Panc1 (cell line): ENCODE measurements around the gene IFITM2. TPM values are rescaled to one million over a fixed set of nuclear protein-coding genes. Genes with fewer than 3 reads are reported as not detected.

ENCODE experiments used
- ATAC-seq: fragments of 200-7000 bp; cut with Tn5 transposase; 2 replicates; pipeline ENCODE4 v1.9.1; 2020; ENCODE audit warnings: mild to moderate bottlenecking, moderate library complexity
- BruUV-seq: library from RNA; stranded (reverse); fragments of 400-500 nt; replicated peaks from 2 replicates; lab custom pipeline; 2021; lab: Mats Ljungman, UMichigan
- CTCF ChIA-PET: fragments of 300-600 bp; sonication (Branson Sonifier 250); formaldehyde crosslinking; loops from one replicate; lab custom pipeline; 2022; ENCODE audit warnings: antibody characterized with exemption; lab: Charles Lee
- POLR2A ChIA-PET: fragments of 300-600 bp; sonication (Branson Sonifier 250); formaldehyde crosslinking; loops from one replicate; lab custom pipeline; 2022; ENCODE audit warnings: antibody characterized with exemption; lab: Charles Lee
- DNase-seq: peaks from one replicate; pipeline ENCODE4 v3.0.0-alpha.2; 2010; ENCODE audit warnings: low read depth, low spot score
- H3K27ac ChIP-seq: 2 replicates; pipeline ENCODE4 v1.5.1; 2011; ENCODE audit warnings: mild to moderate bottlenecking, low read length, inconsistent platforms
- H3K27me3 ChIP-seq: fragments of 200-500 bp; sonication (Bioruptor generic); 2 replicates; pipeline ENCODE4 v1.6.0; 2014; ENCODE audit warnings: low read length, inconsistent platforms; ENCODE audit not compliant: control insufficient read depth, insufficient read depth
- H3K36me3 ChIP-seq: fragments of 200-500 bp; sonication (Bioruptor generic); 2 replicates; pipeline ENCODE4 v1.5.1; 2014; ENCODE audit warnings: inconsistent platforms, mild to moderate bottlenecking, low read length, moderate library complexity; ENCODE audit not compliant: control insufficient read depth, insufficient read depth
- H3K4me1 ChIP-seq: 2 replicates; pipeline ENCODE4 v1.5.1; 2011; ENCODE audit warnings: inconsistent platforms, mild to moderate bottlenecking, low read length, moderate library complexity; ENCODE audit not compliant: control insufficient read depth, insufficient read depth
- H3K4me3 ChIP-seq, 2 experiments: 2 replicates each; pipeline ENCODE4 v1.5.1; 2011 to 2012; ENCODE audit warnings: low read depth in 2 of 2, low read length in 2 of 2, mild to moderate bottlenecking in 2 of 2, inconsistent platforms in 1 of 2, moderate library complexity in 1 of 2
- H3K9me3 ChIP-seq: fragments of 200-500 bp; sonication (Bioruptor generic); 2 replicates; pipeline ENCODE4 v1.5.1; 2014; ENCODE audit warnings: low read depth, mild to moderate bottlenecking, inconsistent platforms, low read length, moderate library complexity; ENCODE audit not compliant: control insufficient read depth, insufficient read depth
- CTCF ChIP-seq: fragments of 450-650 bp; IDR thresholded peaks from 2 replicates; pipeline ENCODE4 v1.5.1; 2017; ENCODE audit warnings: mild to moderate bottlenecking
- POLR2AphosphoS5 ChIP-seq: IDR thresholded peaks from 2 replicates; pipeline ENCODE4 v1.6.1; 2012; ENCODE audit warnings: mild to moderate bottlenecking, low read depth, low read length, moderate library complexity
- REST ChIP-seq, 2 experiments: IDR thresholded peaks; 2 replicates each; pipeline ENCODE4 v1.6.1; 2011 to 2012; ENCODE audit warnings: low read depth in 2 of 2, control low read depth in 1 of 2, low read length in 1 of 2, mild to moderate bottlenecking in 1 of 2, moderate library complexity in 1 of 2; ENCODE audit not compliant: insufficient read depth in 1 of 2
- SIN3A ChIP-seq: IDR thresholded peaks from 2 replicates; pipeline ENCODE4 v1.6.1; 2012; ENCODE audit warnings: low read depth, mild to moderate bottlenecking, low read length, moderate library complexity, borderline replicate concordance; ENCODE audit not compliant: insufficient read depth
- TCF7L2 ChIP-seq: IDR thresholded peaks from 2 replicates; pipeline ENCODE4 v1.6.1; 2011; ENCODE audit warnings: mild to moderate bottlenecking, low read depth, low read length, inconsistent platforms
- in situ Hi-C: cut with HindIII; loops from 2 replicates; pipeline ENCODE4 v1.10.0; 2016; ENCODE audit warnings: low sequenced_read_pairs, low pct_unique_long_range_greater_than_20kb
- intact Hi-C: fragments of 100-400 bp; cut with micrococcal nuclease; formaldehyde crosslinking; loops from one replicate; pipeline ENCODE4 v1.10.0; 2022; ENCODE audit not compliant: unreplicated experiment
- total RNA-seq: library from RNA; stranded (reverse); gene quantifications from one replicate; pipeline ENCODE4 v1.2.1, GENCODE V29; 2021; ENCODE audit not compliant: unreplicated experiment

IFITM2 gene
- total RNA-seq, 1 experiment from 2014 or later: 183 TPM

GRCh38 chr11:282630-283360 lies 24.8 kb upstream of the IFITM2 start:
- BruUV-seq: no TSS peak
- H3K9me3 ChIP-seq: no peaks in the 10 kb centered on the region
- ATAC-seq (no peak), DNase-seq (no peak)
- CTCF ChIA-PET: no interaction called here
- H3K4me1 ChIP-seq: peaks cover 13% of the 10 kb centered on the region; the same call in 1 of the 2 replicates
- H3K27ac ChIP-seq: no peak overlapping the region
- in situ Hi-C loops: no loop called here
- peaks cover 3% of the 10 kb centered on the region for H3K27me3 ChIP-seq
- TF ChIP-seq POLR2AphosphoS5 (no peak), SIN3A (no peak), REST (IDR thresholded peaks at IDR 0.05; ENCODE audit: insufficient read depth in 1 of 2, low read depth in 2 of 2, low read length in 1 of 2) (no peak), CTCF (no peak), TCF7L2 (no peak)
- H3K36me3 ChIP-seq: no peaks in the 10 kb centered on the region
- no peak overlapping the region for H3K4me3 ChIP-seq
- POLR2A ChIA-PET: interaction anchor here (0.6 kb wide), 1 partner anchor 71 kb away, joined by 5 read pairs; no protein-coding TSS in a partner anchor
- intact Hi-C loops: no loop called here

- no peak for DNase-seq
- intact Hi-C loops: no loop called here
These were observed 24.1 kb upstream of the IFITM2 start for GRCh38 chr11:283405-284104.

More at GRCh38 chr11:283405-284104, 24.1 kb upstream of the IFITM2 start:
- Histone ChIP-seq H3K4me3 (no peak overlapping the region), H3K4me1 (peaks cover 19% of the 10 kb centered on the region; the same call in 1 of the 2 replicates), H3K36me3 (no peaks in the 10 kb centered on the region), H3K27me3 (peaks cover 3% of the 10 kb centered on the region), H3K27ac (no peak overlapping the region), H3K9me3 (no peaks in the 10 kb centered on the region)
- CTCF ChIA-PET: interaction anchor here (0.6 kb wide), 1 partner anchor 253 kb away, joined by 3 read pairs; no protein-coding TSS in a partner anchor
- in situ Hi-C loops: no loop called here
- TF ChIP-seq SIN3A (no peak), POLR2AphosphoS5 (no peak), TCF7L2 (no peak), REST (IDR thresholded peaks at IDR 0.05; ENCODE audit: insufficient read depth in 1 of 2, low read depth in 2 of 2, low read length in 1 of 2) (no peak), CTCF (no peak)
- POLR2A ChIA-PET: interaction anchor here (0.6 kb wide), 1 partner anchor 792 kb away, joined by 3 read pairs; no protein-coding TSS in a partner anchor
- no TSS peak for BruUV-seq
- ATAC-seq: no peak
